Peyer's patch (tissue), 4 donors: ENCODE results near the gene OSBPL5.

Experiments
- CTCF ChIP-seq, 6 experiments: fragments of 450-650 bp in 4 of 6; fragments of 200-600 bp in 2 of 6; sonication (generic) in 1 of 6; IDR thresholded peaks; one replicate each; pipeline ENCODE4 v1.5.1; 2017 to 2019; ENCODE audit warnings: antibody characterized with exemption in 6 of 6, mild to moderate bottlenecking in 3 of 6, moderate library complexity in 1 of 6
- POLR2A ChIP-seq, 2 donors: fragments of 450-650 bp; IDR thresholded peaks; one replicate each; pipeline ENCODE4 v1.5.1; 2017; ENCODE audit warnings: antibody characterized with exemption in 2 of 2, mild to moderate bottlenecking in 2 of 2, moderate library complexity in 2 of 2

GRCh38 chr11:3206156-3206921 lies 41.2 kb upstream of the OSBPL5 start:
- TF ChIP-seq CTCF (IDR thresholded peaks at IDR 0.05) (no peak), POLR2A (IDR thresholded peaks at IDR 0.05) (no peak)
